Astrocyte (in vitro differentiated cells and primary cell): ENCODE data around the gene ZNF516.

ENCODE experiments used
- EZH2 ChIP-seq: IDR thresholded peaks from 2 replicates; pipeline ENCODE4 v1.6.1; 2012; ENCODE audit warnings: mild to moderate bottlenecking, low read length, inconsistent platforms; ENCODE audit not compliant: insufficient read depth
- TF ChIP-seq, protein P1 (sequence below): IDR thresholded peaks from 2 replicates; pipeline ENCODE4 v1.5.1; 2011; ENCODE audit warnings: low read depth, mild to moderate bottlenecking, inconsistent platforms, low read length, moderate library complexity; ENCODE audit not compliant: insufficient read depth

DNA sequence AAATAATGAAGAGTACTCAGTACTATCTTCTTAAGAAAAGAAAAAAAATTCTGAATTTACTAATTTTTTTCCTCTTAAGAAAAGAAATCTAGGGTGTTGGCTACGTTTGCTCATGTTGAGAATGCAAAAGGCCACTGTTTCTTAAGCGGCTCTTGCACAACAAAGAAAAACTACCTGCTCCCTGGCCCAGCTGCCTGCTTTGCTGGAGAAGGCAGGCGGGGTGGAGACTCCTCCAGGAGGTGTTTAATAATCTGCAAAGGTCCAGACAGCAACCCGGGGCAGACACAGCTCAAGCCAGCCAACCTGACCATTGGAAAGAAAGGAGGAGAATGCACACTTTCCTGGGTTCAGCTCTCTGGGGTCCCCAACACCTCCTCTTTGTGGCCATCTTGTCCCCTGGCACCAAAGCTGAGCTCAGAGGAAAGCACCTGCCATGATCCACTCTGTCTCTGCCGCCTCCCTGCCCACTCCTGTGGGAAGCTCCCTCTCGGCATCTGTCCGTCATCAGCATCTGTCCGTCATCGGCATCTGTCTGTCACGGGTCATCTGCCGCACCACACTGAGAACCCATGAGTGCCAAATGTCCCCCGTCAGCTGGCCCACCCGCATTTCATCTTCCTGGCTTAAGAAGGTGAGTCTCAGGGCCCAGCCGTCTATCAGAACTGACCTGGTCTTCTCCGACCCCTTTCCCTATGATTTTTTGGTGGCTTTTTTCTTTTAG, 11.9 kb downstream of the ZNF516 start:
- TF ChIP-seq, protein P1, sequence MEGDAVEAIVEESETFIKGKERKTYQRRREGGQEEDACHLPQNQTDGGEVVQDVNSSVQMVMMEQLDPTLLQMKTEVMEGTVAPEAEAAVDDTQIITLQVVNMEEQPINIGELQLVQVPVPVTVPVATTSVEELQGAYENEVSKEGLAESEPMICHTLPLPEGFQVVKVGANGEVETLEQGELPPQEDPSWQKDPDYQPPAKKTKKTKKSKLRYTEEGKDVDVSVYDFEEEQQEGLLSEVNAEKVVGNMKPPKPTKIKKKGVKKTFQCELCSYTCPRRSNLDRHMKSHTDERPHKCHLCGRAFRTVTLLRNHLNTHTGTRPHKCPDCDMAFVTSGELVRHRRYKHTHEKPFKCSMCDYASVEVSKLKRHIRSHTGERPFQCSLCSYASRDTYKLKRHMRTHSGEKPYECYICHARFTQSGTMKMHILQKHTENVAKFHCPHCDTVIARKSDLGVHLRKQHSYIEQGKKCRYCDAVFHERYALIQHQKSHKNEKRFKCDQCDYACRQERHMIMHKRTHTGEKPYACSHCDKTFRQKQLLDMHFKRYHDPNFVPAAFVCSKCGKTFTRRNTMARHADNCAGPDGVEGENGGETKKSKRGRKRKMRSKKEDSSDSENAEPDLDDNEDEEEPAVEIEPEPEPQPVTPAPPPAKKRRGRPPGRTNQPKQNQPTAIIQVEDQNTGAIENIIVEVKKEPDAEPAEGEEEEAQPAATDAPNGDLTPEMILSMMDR = no peak
- no peak for TF ChIP-seq EZH2
